ENCODE measurements around the gene ASGR2. TPM values are rescaled to one million over a fixed set of nuclear protein-coding genes. Genes with fewer than 3 reads are reported as not detected.

Gene ASGR2
- total and polyA plus RNA-seq, 2 of the 13 experiments (the other 11 are each of a cell fraction or from before 2014, with no cell fraction given), result 320 to 754 TPM

GRCh38 chr17:7114875-7115614 is 423 bp upstream of the ASGR2 start (continued):
- TF ChIP-seq HMGXB3 (CRISPR knock-in tag; IDR thresholded peaks at IDR 0.05; ENCODE audit: borderline replicate concordance), result no peak; the same call in 1 of the 2 replicates
- TF ChIP-seq MTA1 (CRISPR knock-in tag; IDR thresholded peaks at IDR 0.05; ENCODE audit: borderline replicate concordance), result no peak; the same call in none of the 2 replicates
- peak in 1 of 2 experiments; percentile 14; a peak in 1 of 4 replicates for TF ChIP-seq KLF16 (CRISPR knock-in tag; IDR thresholded peaks at IDR 0.05)
- no peak for TF ChIP-seq MEF2D (CRISPR knock-in tag; IDR thresholded peaks at IDR 0.05)
- no peak for TF ChIP-seq ZNF318 (CRISPR knock-in tag; IDR thresholded peaks at IDR 0.05)
- no peak for TF ChIP-seq KLF15 (CRISPR knock-in tag; IDR thresholded peaks at IDR 0.05; ENCODE audit: borderline replicate concordance)
- TF ChIP-seq NR2C2 (CRISPR knock-in tag; IDR thresholded peaks at IDR 0.05; ENCODE audit: borderline replicate concordance), result 0 out of 2 replicates have a peak, but pooled peaks have one; percentile 8
- TF ChIP-seq MBNL3 (CRISPR knock-in tag; conservative IDR thresholded peaks at IDR 0.05), result no peak
- no peak for TF ChIP-seq ZNF333 (CRISPR knock-in tag; IDR thresholded peaks at IDR 0.05; ENCODE audit: borderline replicate concordance)
- TF ChIP-seq THRA (CRISPR knock-in tag; IDR thresholded peaks at IDR 0.05; ENCODE audit: borderline replicate concordance), result peak; percentile 10; the same call in 1 of the 2 replicates
- peak; percentile 28 for TF ChIP-seq PHF5A (CRISPR knock-in tag; IDR thresholded peaks at IDR 0.05; ENCODE audit: low read depth, unreplicated experiment)
- peak; percentile 56; the same call in 1 of the 2 replicates for TF ChIP-seq YEATS4 (CRISPR knock-in tag; IDR thresholded peaks at IDR 0.05; ENCODE audit: borderline replicate concordance)
- peak; percentile 63; the same call in 1 of the 2 replicates for TF ChIP-seq ZNF335 (CRISPR knock-in tag; IDR thresholded peaks at IDR 0.05)
- no peak for TF ChIP-seq ZBTB21 (CRISPR knock-in tag; IDR thresholded peaks at IDR 0.05)
